Glomerular visceral epithelial cell (primary cell): Measurements from ENCODE around the gene PET100.

Experiments
- DNase-seq: peaks from one replicate; pipeline ENCODE4 v3.0.0-alpha.2; 2016; ENCODE audit errors: extremely low spot score

Gene PET100

DNA sequence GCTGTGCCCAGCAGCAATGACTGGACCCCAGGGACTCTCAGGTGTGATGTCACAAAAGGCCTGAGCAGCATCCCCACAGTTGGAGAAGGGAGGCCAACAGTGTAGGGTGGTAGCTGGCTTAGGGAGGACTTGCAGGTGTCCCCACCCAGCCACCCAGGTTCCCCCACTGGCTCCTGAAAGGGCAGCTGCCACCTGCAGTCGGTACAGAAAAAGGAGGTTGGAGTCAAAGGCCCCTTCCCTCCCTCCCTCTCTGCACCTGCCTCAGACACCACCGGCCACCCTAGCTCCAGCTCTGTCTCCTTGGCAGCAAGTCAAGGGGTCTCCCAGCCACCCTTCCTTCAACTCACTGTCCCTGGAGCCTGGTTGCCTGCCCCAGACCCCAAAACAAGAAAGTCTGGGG lies 4.1 kb downstream of the PET100 start, which contains the start of gene PCP2:
PCP2 (minus strand) TSS at position 22 of the 400 bp plus-strand sequence. CDS start 262 bp downstream, outside the sequence.
- DNase-seq: no peak

DNA sequence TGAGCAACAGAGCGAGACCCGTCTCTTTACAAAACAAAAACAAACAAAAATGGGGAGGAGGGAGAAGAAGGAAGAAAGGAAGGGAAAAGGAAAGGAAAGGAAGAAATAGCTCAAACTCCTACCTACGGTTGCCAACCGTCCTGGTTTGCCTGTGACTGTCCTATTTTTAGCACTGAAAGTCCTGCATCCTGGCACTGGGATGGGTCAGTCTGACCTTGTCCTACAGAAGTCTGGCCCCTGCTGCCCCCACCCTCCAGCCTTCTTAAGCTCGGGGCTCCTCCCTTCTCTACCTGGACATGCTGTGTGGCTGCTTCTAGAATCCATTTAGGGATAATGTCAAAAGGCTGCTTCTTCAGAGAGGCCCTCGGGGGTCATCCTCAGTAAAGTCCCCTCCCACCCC lies 6.1 kb downstream of the PET100 start:
- DNase-seq: no peak

DNA sequence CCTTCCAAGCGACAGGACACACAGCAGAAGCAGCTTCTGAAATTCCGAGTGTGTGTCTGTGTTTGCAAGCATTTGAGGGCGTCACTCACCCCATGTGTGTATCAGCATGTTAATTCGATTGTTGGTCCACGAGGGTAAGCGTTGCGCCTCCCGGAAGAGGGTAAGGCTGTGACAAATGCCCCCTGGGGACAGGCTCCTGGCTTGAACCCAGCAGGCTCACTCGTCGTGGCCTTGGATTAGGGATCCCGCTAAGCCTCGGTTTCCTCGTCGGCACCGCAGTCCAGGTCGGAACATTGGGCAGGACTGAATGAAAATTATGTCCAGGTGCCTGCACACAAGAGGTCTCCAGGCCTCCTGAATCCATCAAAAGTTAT lies 6.7 kb downstream of the PET100 start:
- DNase-seq: no peak

DNA sequence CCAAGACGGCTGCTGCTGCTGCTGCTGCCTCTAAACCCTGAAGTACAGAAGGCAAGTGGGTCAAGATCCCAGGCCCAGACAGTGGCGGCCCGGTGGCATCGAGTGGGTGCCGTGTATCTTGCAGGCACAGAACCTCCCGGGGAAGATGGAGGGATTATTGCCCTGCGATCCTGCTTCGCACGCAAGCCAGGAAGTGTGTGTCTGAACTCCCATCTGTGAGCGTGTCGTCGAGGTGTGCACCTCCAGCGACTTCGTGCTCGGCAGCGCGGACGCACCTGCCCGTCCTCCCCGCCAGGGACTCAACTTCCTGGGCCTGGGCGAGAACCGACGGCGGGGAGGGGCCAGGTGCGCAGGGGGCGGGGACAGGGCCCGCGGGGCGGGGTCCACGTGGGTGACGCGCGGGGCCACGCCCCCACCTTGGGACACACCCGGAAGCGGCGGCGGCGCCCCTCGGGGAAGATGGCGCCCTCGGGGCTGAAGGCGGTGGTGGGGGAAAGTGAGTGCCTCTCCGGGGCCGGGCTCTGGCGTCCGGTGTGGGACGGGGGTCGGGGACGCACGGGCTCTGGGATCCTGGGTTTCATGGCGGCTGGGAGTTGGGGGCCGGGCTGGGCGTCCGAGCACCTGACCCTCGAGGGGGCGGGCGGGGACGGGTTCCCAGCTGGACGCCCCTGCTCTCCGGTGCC lies 7.2 kb downstream of the PET100 start, which contains the start of gene STXBP2:
STXBP2 (plus strand) TSS at position 420 of the 683 bp plus-strand sequence; CDS start at position 460, 40 bp downstream.
- DNase-seq: peak; percentile 82

DNA sequence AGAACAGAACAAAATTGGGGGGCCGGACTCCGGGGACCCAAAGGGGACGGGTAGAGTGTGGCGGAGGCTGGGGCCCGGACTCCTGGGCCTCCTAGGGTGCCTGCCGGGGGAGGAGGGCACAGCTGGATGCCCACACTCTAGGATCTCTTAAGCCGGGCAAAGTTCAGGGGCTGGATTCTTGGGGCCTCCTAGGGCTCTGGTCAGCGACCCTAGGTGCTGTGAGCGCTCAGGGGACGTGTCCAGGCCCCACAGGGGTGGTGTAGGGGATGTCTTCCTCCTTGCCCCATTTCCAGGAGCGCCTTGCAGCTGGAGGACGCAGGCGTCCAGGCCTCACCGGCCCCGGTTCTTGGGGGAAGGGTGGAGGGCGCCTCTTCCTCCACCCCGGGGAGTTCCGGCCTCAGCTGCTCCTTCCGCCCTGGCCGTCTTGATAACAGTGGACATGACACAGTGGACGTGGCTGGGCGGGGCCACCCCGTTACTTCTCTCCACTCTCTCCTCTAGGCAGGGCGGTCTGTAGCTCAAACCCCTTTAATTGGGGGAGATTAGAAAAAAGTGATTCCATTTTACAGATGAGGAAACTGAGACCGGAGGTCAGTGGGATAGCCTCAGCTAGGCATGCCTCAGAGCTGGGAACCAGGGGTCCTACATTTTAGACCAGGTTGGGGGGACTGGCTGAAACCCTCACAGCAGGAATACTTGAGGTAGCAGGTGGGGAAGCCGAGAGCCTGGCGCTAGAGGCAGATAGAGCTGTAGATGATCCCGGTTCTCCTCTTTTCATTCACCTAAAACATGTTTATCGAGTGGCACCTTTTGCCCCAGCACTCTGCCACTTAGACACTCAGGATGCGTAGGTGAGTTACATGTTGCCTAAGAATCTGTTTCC lies 8.0 kb downstream of the PET100 start:
- DNase-seq: peak; percentile 38

DNA sequence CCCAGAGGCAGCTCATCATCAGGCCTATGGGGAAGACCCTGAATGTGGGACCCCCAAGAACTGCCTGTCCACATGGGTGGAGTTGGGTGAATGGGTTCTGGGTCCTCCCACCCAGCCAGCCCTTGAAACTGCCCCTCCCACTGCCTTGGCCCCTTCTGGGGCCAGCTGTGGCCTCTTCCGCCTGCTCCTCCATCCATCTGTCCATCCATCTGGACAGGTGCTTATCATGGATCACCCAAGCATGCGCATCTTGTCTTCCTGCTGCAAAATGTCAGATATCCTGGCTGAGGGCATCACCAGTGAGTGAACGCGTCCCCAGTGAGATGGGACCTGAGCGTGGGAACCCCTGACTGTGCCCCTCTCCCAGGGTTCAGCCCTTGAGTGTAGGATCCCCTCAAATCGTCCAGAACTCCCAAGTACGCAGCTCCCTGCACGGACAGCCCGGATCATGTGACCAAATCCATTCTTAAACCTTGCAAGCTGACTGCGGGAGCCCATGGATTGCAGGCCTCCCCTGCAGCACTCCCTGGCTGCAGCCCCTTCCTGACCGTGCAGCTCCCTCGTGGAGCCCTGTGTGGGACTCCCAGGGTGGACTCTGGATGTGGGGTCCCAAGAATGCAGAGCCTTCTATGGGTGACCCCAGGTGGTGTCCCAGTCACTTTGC lies 9.3 kb downstream of the PET100 start:
- no peak for DNase-seq

DNA sequence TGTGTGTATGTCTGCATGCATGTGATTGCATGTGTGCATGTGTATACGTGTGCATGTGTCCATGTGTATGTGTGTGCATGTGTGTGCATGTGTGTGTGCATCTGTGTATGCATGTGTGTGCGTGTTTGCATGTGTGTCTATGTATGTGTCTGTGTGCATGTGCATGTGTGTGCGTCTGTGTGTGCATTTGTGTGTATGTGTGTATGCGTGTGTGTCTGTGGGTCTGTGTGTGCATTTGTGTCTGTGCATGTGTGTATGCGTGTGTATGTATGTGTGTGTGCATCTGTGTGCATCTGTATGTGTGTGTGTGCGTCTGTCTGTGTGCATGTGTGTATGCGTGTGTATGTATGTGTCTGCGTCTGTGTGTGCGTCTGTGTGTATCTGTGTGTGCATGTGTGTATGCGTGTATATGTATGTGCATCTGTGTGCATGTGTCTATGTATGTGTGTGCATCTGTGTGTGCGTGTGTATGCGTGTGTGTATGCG lies 10.3 kb downstream of the PET100 start:
- DNase-seq: no peak

DNA sequence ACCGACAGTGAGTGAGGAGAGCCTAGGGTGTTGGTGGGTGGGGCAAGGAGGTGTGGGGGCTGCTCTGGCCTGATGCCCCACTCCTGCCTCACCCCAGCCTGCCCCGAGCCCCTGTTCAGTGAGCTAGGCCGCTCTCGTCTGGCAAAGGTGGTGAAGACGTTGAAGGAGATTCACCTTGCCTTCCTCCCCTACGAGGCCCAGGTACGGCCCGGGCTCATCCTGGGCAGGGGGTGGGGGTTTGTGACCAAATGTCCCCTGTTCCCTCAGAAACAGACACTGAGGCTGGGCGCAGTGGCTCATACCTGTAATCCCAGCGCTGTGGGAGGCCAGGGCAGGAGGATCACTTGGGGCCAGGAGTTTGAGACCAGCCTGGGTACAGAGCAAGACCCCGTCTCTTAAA lies 11.2 kb downstream of the PET100 start:
- no peak for DNase-seq

DNA sequence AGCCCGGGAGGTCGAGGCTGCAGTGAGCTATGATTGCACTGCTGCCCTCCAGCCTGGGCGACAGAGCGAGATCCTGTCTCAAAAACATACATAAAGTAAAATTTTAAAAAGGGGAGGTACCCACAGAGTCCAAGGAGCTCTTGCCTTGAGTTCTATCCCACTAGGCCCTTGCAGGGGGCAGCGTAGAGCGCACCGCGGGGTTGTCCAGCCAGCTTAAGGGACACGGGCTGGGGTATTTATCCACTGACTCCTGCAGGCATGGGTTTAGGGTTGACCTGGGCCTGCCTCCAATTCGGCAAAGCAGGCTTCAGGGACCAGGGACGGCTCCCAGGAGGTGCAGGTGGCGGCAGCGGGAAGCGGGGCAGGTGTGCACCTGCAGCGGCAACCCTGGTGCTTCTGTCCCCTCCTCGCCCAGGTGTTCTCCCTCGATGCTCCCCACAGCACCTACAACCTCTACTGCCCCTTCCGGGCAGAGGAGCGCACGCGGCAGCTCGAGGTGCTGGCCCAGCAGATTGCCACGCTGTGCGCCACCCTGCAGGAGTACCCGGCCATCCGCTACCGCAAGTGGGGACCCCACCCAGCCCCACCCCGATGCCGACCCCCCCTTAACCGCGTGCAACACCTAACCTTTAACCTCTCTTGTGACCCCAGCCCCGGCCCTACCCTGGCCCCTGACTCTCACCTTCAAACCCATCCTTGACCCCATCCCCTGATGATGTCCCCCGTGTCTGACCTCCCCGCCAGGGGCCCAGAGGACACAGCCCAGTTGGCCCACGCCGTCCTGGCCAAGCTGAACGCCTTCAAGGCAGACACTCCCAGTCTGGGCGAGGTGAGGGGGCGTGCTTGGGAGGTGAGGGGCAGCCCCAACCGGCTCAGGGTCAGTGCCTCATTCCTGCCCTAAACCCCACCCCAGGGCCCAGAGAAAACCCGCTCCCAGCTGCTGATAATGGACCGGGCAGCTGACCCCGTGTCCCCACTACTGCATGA lies 12.0 kb downstream of the PET100 start:
- no peak for DNase-seq

DNA sequence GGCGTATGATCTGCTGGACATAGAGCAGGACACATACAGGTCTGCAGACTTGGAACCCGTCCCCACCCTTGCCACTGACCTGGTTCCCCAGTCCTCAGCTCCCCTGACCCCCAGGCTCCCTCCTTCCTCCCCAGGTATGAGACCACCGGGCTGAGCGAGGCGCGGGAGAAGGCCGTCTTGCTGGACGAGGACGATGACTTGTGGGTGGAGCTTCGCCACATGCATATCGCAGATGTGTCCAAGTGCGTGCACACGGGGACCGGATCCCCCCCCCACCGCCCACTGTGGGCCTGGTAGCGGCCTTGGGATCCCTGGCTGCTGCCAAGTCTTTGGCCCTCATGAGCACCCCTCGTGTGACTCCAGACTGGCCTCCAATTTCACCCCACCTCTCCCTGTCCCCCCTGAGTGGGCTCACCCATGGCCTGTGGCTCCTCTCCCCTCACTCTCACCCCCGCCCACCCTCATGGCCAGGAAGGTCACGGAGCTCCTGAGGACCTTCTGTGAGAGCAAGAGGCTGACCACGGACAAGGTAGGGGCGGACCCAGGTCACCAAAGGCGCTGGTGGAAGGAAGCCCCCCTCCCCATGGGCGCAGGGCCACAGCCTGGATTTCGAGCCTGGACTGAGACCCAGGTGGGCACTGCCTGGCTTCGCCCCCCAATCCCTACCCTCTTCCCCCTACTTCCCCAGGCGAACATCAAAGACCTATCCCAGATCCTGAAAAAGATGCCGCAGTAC lies 12.9 kb downstream of the PET100 start:
- DNase-seq: no peak

DNA sequence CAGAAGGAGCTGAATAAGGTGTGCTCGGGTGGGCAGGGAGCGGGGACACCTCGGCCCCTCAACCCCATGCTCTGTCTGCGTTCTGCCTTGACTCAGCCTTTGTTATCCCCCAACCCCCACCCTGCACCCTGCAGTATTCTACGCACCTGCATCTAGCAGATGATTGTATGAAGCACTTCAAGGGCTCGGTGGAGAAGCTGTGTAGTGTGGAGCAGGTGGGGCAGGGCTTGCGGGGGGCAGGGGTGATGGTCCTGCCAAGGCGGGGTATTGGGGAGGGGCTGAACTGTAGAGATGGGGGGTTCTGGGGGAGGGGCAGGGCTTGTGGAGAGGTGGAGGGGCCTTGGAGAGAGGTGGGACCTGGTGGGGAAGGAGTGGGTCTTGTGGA lies 13.4 kb downstream of the PET100 start:
- no peak for DNase-seq

DNA sequence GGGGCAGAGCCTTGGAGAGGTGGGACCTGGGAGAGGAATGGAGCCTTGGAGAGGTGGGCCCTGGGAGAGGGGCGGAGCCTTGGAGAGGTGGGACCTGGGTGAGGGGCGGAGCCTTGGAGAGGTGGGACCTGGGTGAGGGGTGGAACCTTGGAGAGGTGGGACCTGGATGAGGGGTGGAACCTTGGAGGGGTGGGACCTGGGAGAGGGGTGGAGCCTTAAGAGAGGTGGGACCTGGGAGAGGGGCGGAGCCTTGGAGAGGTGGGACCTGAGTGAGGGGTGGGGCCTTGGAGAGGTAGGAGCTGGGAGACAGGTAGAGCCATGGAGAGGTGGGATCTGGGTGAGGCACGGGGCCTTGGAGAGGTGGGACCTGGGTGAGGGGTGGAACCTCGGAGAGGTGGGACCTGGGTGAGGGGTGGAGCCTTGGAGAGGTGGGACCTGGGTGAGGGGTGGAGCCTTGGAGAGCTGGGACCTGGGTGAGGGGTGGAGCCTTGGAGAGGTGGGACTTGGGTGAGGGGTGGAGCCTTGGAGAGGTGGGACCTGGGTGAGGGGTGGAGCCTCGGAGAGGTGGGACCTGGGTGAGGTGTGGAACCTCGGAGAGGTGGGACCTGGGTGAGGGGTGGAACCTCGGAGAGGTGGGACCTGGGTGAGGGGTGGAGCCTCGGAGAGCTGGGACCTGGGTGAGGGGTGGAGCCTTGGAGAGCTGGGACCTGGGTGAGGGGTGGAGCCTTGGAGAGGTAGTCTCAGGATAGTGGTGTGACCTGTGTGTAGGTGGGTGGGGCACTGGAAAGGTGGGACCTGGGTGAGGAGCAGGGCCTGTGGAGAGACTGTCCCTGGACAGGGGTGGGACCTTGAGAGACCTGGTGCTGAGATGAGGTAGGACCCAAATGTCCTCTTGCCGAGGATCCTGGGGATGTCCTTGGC lies 14.3 kb downstream of the PET100 start:
- peak; percentile 49 for DNase-seq

DNA sequence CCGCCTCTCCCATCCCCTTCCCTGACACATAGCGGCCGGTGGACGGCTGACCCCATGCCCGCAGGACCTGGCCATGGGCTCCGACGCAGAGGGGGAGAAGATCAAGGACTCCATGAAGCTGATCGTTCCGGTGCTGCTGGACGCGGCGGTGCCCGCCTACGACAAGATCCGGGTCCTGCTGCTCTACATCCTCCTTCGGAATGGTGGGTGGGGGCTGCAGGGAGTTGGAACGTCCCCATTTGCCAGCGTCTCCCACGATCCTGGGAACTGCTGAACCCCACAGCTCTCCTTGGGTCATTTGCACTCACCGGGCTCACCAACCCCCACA lies 14.9 kb downstream of the PET100 start:
- no peak for DNase-seq

DNA sequence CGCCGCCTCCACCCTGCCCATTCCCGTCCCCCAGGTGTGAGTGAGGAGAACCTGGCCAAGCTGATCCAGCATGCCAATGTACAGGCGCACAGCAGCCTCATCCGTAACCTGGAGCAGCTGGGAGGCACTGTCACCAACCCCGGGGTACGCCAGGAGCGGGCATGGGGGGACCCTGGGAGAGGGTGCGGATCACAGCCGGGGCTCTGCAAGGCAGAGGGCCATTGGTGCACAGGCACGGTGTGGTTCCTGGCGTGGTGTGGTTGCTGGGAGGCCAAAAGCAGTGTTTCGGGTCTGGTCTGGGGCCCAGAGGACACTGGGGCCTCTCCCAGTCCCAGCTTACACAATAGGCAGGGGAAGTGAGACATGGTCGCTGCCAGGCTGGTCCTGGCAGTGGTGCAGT lies 15.6 kb downstream of the PET100 start:
- DNase-seq: no peak

DNA sequence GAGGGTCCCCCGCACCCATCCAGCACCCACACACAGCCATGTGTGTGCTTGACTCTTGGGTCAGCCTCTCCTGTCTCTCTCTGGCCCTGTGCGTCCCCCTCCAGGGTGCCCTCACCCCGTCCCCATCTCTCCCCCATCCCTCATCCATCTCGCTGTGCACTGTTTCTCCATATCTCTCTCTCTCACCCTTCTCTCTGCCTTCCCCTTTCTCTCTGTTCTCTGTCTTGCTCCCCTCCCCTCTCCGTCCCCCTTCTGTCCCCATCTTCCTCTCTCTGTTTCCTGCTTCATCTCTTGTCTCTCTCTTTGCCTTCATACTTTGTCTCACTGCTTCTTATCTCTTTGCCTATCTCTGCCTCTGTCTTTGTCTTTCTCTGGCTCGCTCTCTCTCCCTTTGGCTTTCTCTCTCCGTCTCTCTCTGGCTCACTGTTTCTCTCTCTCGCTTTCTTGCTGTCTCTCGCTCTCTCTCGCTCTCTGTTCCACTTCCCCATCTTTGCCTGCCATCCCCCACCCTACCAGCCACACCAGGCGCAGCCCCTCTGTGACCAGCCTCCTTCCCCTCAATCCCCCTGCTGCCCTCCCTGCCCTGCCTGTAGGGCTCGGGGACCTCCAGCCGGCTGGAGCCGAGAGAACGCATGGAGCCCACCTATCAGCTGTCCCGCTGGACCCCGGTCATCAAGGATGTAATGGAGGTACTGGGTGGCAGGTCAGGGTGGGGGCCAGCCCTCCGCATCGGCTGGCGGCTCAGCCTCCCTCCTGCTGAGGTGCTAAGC lies 16.2 kb downstream of the PET100 start:
- DNase-seq: no peak

DNA sequence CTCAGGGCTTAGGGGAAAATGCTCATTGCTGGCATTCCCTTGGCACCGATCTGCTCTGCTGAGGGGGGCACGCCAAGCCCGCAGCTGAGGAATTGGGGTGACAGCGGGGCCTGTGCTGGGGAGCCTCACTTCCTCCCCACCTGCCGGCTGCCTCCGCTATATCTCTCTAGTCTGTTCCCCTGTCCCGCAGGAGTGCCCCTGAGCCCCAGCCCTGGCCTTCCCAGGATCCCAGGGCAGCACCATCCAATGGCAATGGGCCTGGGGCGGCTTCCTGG lies 16.8 kb downstream of the PET100 start:
- DNase-seq: no peak

DNA sequence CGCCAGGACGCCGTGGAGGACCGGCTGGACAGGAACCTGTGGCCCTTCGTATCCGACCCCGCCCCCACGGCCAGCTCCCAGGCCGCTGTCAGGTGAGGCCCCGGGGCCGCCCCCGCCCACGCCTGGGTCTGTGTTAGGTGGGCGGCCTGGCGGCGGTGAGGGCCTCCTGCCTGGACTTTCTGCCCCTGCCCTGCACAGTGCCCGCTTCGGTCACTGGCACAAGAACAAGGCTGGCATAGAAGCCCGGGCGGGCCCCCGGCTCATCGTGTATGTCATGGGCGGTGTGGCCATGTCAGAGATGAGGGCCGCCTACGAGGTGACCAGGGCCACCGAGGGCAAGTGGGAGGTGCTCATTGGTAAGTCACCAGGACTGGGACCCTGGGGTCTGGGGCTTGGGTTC lies 17.6 kb downstream of the PET100 start:
- DNase-seq: no peak

DNA sequence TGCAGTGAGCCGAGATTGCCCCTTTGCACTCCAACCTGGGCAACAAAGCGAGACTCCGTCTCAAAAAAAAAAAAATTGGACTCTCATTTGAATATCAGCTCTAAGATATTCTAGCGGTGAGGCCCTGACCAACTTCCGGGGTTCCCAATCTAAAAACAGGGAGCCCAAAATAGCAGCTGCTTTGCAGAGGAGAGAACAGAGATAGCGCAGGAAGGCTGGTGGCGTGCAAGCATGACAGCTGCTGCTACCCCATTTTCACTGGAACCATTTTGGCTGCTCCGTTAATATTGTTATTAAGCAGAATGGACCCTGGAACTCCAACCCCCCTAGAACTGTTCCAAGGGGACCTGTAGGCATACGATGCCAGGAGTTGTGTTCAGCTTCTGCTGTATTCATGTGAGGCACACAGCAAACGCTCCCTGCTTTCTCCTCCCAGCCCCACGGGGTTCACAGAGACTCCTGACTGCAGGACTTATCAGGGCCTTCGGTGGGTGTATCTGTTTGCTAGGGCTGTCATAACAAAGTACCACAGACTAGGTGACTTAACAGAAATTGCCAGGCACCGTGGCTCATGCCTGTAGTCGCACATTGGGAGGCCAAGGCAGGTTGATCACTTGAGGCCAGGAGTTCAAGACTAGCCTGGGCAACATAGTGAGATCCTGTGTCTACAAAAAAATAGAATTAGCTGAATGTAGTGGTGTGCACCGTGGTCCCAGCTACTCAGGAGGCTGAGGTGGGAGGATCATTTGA lies 18.8 kb downstream of the PET100 start:
- DNase-seq: no peak
